NAMALWA (cell line): ENCODE measurements around the gene ARHGAP26.
A peak's percentile ranks its signal among the peaks of the same experiment; 100 is the strongest.
"Not testable (repeated sequence)": the region's sequence is repeated elsewhere in the genome, so short reads cannot be mapped to it uniquely, and the experiment has no call there.

Source experiments
- DNase-seq: peaks from one replicate; pipeline ENCODE4 v3.0.0-alpha.2; 2015; ENCODE audit warnings: low spot score

The ARHGAP26 gene

GRCh38 chr5:143086908-143087637 lies 316.9 kb downstream of the ARHGAP26 start:
- no peak for DNase-seq

- not testable (repeated sequence) for DNase-seq
These were observed 318.5 kb downstream of the ARHGAP26 start for GRCh38 chr5:143088702-143089101.

GRCh38 chr5:143090044-143090443 lies 319.9 kb downstream of the ARHGAP26 start:
- DNase-seq: not testable (repeated sequence)

- not testable (repeated sequence) for DNase-seq
These were observed 322.7 kb downstream of the ARHGAP26 start for GRCh38 chr5:143092711-143093451.

- no peak for DNase-seq
These were observed 323.4 kb downstream of the ARHGAP26 start for GRCh38 chr5:143093452-143094086.

- DNase-seq: no peak
These were observed 323.9 kb downstream of the ARHGAP26 start for GRCh38 chr5:143094087-143094521.

GRCh38 chr5:143094608-143095007 lies 324.4 kb downstream of the ARHGAP26 start:
- DNase-seq: not testable (repeated sequence)

- DNase-seq: no peak
These were observed 330.9 kb downstream of the ARHGAP26 start for GRCh38 chr5:143101121-143101520.

- DNase-seq: no peak
These were observed 331.7 kb downstream of the ARHGAP26 start for GRCh38 chr5:143101725-143102386.

- DNase-seq: no peak
These were observed 332.2 kb downstream of the ARHGAP26 start for GRCh38 chr5:143102411-143102810.

- DNase-seq: no peak
These were observed 335.2 kb downstream of the ARHGAP26 start for GRCh38 chr5:143105216-143105905.

GRCh38 chr5:143106174-143106573 lies 336.0 kb downstream of the ARHGAP26 start:
- no peak for DNase-seq

GRCh38 chr5:143108498-143109128 lies 338.4 kb downstream of the ARHGAP26 start:
- DNase-seq: no peak

GRCh38 chr5:143110591-143110990 lies 340.4 kb downstream of the ARHGAP26 start:
- no peak for DNase-seq

- no peak for DNase-seq
These were observed 341.6 kb downstream of the ARHGAP26 start for GRCh38 chr5:143111799-143112198.

- no peak for DNase-seq
These were observed 343.3 kb downstream of the ARHGAP26 start for GRCh38 chr5:143113461-143113860.

- no peak for DNase-seq
These were observed 344.3 kb downstream of the ARHGAP26 start for GRCh38 chr5:143114481-143114880.

GRCh38 chr5:143115381-143115780 lies 345.2 kb downstream of the ARHGAP26 start:
- DNase-seq: no peak

GRCh38 chr5:143116814-143117213 lies 346.6 kb downstream of the ARHGAP26 start:
- DNase-seq: no peak

- DNase-seq: no peak
These were observed 347.6 kb downstream of the ARHGAP26 start for GRCh38 chr5:143117821-143118220.

- DNase-seq: peak; percentile 24
These were observed 348.0 kb downstream of the ARHGAP26 start for GRCh38 chr5:143118222-143118621.
